ENCODE measurements around the gene SYNDIG1.

DNA sequence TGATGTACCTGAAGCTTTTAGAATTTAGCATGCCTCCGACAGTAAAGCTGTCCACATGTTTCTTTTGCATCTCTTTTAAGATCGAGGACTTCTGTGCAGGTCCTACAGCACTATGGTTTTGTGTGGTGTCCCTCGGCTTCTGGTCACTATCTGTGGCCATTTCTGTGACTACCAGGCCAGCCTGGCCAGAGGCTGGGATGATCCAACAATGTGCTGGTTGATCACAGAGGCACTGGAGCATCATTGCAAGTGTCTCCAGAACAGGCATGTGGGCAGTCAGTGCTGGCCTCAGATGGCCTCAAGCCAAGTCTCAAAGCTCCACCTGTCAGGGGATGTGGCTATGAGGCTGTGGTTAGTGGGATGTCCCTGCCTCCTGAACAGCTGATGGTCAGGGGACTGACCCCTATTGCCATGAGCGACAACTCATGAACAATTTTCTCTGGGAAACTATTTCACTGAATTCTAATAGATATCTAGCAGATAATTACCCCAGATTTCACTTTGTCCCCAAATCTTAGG, 136.6 kb downstream of the SYNDIG1 start:
- TF ChIP-seq POLR2A (IDR thresholded peaks at IDR 0.05): no peak
- TF ChIP-seq, protein P1, sequence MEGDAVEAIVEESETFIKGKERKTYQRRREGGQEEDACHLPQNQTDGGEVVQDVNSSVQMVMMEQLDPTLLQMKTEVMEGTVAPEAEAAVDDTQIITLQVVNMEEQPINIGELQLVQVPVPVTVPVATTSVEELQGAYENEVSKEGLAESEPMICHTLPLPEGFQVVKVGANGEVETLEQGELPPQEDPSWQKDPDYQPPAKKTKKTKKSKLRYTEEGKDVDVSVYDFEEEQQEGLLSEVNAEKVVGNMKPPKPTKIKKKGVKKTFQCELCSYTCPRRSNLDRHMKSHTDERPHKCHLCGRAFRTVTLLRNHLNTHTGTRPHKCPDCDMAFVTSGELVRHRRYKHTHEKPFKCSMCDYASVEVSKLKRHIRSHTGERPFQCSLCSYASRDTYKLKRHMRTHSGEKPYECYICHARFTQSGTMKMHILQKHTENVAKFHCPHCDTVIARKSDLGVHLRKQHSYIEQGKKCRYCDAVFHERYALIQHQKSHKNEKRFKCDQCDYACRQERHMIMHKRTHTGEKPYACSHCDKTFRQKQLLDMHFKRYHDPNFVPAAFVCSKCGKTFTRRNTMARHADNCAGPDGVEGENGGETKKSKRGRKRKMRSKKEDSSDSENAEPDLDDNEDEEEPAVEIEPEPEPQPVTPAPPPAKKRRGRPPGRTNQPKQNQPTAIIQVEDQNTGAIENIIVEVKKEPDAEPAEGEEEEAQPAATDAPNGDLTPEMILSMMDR (IDR thresholded peaks at IDR 0.05): no peak

Data from body of pancreas (tissue), 4 donors.